Measurements from ENCODE around the gene NOL3.

The NOL3 gene

DNA sequence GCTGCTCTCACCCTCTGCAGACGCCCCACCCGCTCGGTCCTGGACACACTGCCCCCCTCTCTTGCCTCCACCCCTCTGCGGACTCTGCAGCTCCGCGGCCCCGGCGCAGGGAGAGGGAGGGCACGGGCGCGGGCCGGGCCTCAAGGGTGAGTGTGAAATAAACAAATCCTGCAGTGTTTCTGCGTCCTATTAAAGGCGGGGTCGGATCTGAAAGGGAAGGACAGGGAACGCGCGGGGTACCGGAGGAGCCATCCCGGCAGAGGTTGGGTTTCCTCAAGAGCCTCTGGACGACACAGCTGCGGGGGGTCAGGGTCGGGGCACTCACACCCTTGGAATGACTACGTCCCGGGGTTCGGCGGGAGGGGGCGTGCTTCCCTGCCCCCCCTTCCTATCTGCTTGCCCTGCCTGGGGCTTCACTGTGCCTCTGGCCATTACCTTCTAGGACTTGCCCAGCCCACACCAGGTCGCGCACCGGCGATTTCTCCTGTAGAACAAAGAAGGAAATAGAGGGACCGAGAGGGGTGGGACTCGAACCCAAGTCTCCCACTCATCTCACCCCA is 6.3 kb upstream of the NOL3 start:
- Histone ChIP-seq H3K36me3 (no peaks in the 10 kb centered on the region), H3K4me3 (ENCODE audit: low read depth, low read length) (peak overlapping the region; percentile 64), H3K9me3 (no peaks in the 10 kb centered on the region), H3K27me3 (no peaks in the 10 kb centered on the region; the same call in 1 of the 2 replicates), H3K4me1 (peaks cover under 1% of the 10 kb centered on the region; the same call in 1 of the 2 replicates)
- DNase-seq = peak; percentile 39
- TF ChIP-seq, protein P1, sequence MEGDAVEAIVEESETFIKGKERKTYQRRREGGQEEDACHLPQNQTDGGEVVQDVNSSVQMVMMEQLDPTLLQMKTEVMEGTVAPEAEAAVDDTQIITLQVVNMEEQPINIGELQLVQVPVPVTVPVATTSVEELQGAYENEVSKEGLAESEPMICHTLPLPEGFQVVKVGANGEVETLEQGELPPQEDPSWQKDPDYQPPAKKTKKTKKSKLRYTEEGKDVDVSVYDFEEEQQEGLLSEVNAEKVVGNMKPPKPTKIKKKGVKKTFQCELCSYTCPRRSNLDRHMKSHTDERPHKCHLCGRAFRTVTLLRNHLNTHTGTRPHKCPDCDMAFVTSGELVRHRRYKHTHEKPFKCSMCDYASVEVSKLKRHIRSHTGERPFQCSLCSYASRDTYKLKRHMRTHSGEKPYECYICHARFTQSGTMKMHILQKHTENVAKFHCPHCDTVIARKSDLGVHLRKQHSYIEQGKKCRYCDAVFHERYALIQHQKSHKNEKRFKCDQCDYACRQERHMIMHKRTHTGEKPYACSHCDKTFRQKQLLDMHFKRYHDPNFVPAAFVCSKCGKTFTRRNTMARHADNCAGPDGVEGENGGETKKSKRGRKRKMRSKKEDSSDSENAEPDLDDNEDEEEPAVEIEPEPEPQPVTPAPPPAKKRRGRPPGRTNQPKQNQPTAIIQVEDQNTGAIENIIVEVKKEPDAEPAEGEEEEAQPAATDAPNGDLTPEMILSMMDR (IDR thresholded peaks at IDR 0.05; ENCODE audit: low read depth, low read length) = no peak

DNA sequence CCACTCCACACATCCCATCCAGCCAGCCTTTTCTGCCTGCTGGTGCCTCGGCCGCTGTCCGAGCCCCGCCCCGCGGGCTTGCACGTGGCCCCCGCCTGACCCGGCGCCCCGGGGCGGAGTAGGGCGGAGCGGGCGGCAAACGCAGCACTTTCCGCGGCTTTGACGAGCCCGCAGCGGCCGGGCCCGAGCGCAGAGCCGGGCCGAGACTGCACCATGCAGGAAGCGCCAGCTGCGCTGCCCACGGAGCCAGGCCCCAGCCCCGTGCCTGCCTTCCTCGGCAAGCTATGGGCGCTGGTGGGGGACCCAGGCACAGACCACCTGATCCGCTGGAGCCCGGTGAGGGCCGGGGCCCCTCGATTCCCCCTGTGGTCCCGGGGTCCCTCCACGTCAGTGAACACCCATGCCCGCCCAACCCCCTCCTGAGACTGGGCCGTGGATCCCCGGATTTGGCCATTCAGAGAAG is 5.7 kb upstream of the NOL3 start, which contains the start of gene HSF4:
Gene HSF4, plus strand, starts transcription at position 147 of the 463 bp plus-strand sequence. Its CDS starts 67 bp downstream, at position 214.
- H3K9me3 ChIP-seq = no peaks in the 10 kb centered on the region
- DNase-seq = peak; percentile 57
- TF ChIP-seq, protein P1 (IDR thresholded peaks at IDR 0.05; ENCODE audit: low read depth, low read length) = no peak
- H3K4me3 ChIP-seq (ENCODE audit: low read depth, low read length) = peak within 1 kb of the TSS; percentile 64
- no peaks in the 10 kb centered on the region; the same call in 1 of the 2 replicates for H3K27me3 ChIP-seq
- no peaks in the 10 kb centered on the region for H3K36me3 ChIP-seq
- H3K4me1 ChIP-seq = peaks cover 4% of the 10 kb centered on the region

DNA sequence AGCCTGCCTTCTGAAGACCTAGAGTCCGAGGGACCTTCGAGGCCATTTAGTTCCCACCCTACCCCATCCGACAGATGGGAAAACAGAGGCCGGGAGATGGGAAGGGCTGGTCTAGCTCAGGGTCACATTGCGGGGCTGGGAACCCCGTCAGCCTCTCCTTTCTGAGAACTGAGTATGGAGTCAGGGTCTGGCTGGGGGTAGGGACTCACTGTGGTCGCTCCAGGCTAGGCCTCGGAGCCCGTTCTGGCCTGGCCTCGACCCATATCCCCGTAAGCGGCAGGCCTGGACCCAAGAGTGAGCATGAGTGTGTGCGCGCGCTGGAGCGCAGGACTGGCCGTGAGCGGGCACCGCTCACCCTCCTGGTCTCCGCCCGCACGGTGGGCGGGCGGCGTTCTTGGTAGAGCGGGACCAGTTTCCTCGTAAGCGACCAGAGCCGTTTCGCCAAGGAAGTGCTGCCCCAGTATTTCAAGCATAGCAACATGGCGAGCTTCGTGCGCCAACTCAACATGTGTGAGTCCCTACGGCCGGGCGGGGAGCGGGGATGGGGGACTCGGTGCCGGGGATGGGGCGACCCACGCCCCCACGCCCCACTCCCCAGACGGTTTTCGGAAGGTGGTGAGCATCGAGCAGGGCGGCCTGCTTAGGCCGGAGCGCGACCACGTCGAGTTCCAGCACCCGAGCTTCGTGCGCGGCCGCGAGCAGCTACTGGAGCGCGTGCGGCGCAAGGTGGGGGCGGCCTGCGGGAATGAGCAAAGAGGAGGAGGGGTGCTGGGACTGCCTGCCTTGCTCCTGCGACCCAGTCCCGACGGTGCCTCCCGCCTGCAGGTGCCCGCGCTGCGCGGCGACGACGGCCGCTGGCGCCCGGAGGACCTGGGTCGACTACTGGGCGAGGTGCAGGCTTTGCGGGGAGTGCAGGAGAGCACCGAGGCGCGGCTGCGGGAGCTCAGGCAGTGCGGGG is 4.9 kb upstream of the NOL3 start:
- H3K4me3 ChIP-seq (ENCODE audit: low read depth, low read length) = peak overlapping the region; percentile 20; the same call in 1 of the 2 replicates

DNA sequence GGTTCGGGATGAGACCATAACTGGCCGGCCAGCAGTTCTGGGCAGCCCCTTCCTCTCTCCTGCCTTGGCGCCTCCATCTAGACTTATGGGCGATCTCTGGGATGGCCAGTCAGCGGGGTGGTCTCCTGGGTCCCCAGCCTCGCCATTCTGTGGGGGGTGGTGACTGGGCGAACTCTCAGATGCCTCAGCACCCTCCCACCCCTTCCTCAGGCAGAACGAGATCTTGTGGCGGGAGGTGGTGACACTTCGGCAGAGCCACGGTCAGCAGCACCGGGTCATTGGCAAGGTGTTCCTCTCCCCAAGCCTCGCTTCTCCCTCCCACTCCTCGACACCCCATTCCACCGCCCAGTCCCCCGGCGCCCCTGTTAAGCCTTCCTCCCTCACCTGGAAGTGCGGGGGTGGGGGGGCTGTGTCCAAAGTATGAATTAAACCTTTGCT is 4.2 kb upstream of the NOL3 start:
- H3K4me1 ChIP-seq = peaks cover 13% of the 10 kb centered on the region

More for the DNA sequence above, 4.9 kb upstream of the NOL3 start:
- Histone ChIP-seq H3K4me1 (peaks cover 8% of the 10 kb centered on the region), H3K27me3 (no peaks in the 10 kb centered on the region; the same call in 1 of the 2 replicates), H3K36me3 (no peaks in the 10 kb centered on the region), H3K9me3 (no peaks in the 10 kb centered on the region)
- DNase-seq = no peak
- TF ChIP-seq, protein P1 (IDR thresholded peaks at IDR 0.05; ENCODE audit: low read depth, low read length) = no peak

DNA sequence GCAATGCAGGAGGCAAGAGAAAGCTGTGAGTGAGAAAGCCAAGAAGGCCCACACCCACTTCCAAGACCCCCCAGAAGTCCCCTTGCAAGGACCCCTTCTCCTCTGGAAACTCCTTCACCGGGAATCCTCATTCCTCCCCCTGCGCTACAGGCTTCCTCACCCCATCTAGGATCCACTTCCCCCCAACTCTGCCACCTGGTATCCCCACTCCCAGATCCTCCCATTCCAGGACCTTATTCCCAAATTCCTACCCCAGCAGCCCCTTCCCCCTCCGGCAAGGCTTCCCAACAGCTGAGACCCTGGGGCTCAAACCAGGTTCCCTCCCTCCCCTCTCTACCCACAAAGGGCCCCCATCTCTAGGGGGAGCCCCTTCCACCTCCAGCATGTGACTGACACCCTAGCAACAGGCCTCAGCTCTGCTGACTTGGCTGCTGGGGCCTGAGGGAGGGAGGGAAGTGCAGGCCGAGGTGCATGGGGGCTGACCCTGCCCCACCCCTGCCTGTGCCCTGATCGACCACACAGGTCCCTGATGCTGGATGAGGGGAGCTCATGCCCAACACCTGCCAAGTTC is 3.7 kb upstream of the NOL3 start:
- H3K27me3 ChIP-seq = no peaks in the 10 kb centered on the region; the same call in 1 of the 2 replicates
- peaks cover 14% of the 10 kb centered on the region for H3K4me1 ChIP-seq
- TF ChIP-seq, protein P1 (IDR thresholded peaks at IDR 0.05; ENCODE audit: low read depth, low read length) = no peak
- no peaks in the 10 kb centered on the region for H3K9me3 ChIP-seq
- no peak for DNase-seq
- no peaks in the 10 kb centered on the region for H3K36me3 ChIP-seq
- no peak overlapping the region for H3K4me3 ChIP-seq (ENCODE audit: low read depth, low read length)

More for the DNA sequence above, 4.2 kb upstream of the NOL3 start:
- Histone ChIP-seq H3K36me3 (no peaks in the 10 kb centered on the region), H3K9me3 (no peaks in the 10 kb centered on the region), H3K4me3 (ENCODE audit: low read depth, low read length) (no peak overlapping the region), H3K27me3 (no peaks in the 10 kb centered on the region; the same call in 1 of the 2 replicates)
- peak; percentile 10 for DNase-seq
- TF ChIP-seq, protein P1 (IDR thresholded peaks at IDR 0.05; ENCODE audit: low read depth, low read length) = no peak

Measured in BE2C (cell line).